Measurements from ENCODE around the gene EYS.

Gene EYS

DNA sequence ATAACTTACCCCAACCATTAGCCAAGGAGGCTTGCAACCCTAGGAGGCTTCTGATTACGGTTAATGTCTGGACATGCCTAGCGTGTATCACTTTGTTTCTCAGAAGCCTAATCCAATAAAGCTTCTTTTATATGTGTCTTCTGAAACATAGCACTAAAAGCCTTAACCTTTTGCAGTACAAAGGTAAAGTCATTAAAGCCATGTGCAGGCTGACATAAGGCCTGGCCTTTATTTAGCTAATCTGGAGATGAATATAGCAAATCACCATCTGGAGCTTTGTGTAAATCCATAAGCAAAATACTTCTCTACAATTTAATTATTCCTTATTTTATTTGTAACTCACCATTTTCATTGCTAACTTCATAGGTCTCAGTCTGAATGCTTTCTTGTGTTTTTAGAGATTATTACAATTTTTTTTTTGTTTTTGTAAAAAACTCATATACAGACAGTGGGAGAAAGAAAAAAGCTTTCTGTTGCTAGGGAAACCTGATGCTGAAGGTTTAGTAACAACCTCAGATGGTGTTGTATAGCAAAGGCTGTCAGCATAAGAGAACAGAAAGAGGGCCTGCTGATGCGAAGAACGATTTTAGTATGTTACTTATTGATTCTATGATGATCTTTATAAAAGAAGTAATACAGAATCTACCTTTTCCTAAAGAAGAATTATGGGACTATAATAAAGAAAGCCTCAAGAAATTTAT lies at the start of gene EYS:
EYS (minus strand) TSS at position 101 of the 701 bp plus-strand sequence. CDS start 211,816 bp downstream, outside the sequence.
- no peaks in the 10 kb centered on the region for H4K20me1 ChIP-seq (ENCODE audit: insufficient read depth)
- no peak within 1 kb of the TSS for H2AFZ ChIP-seq (ENCODE audit: low read depth)
- no peak within 1 kb of the TSS for H3K27ac ChIP-seq
- no peak within 1 kb of the TSS for H3K9ac ChIP-seq
- H3K27me3 ChIP-seq (ENCODE audit: insufficient read depth, low read depth) = no peaks in the 10 kb centered on the region
- H3K4me1 ChIP-seq (ENCODE audit: low read depth, poor library complexity, severe bottlenecking) = no peaks in the 10 kb centered on the region
- TF ChIP-seq, protein P1, sequence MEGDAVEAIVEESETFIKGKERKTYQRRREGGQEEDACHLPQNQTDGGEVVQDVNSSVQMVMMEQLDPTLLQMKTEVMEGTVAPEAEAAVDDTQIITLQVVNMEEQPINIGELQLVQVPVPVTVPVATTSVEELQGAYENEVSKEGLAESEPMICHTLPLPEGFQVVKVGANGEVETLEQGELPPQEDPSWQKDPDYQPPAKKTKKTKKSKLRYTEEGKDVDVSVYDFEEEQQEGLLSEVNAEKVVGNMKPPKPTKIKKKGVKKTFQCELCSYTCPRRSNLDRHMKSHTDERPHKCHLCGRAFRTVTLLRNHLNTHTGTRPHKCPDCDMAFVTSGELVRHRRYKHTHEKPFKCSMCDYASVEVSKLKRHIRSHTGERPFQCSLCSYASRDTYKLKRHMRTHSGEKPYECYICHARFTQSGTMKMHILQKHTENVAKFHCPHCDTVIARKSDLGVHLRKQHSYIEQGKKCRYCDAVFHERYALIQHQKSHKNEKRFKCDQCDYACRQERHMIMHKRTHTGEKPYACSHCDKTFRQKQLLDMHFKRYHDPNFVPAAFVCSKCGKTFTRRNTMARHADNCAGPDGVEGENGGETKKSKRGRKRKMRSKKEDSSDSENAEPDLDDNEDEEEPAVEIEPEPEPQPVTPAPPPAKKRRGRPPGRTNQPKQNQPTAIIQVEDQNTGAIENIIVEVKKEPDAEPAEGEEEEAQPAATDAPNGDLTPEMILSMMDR (conservative IDR thresholded peaks at IDR 0.05; ENCODE audit: low read depth, low read length) = no peak
- H3K4me2 ChIP-seq = no peak within 1 kb of the TSS
- H3K4me3 ChIP-seq (IDR thresholded peaks at IDR 0.05; ENCODE audit: insufficient read depth, low read depth, low read length) = no peak within 1 kb of the TSS
- no peaks in the 10 kb centered on the region for H3K36me3 ChIP-seq (ENCODE audit: insufficient read depth)
- H3K79me2 ChIP-seq (ENCODE audit: insufficient read depth, low read depth) = no peaks in the 10 kb centered on the region

DNA sequence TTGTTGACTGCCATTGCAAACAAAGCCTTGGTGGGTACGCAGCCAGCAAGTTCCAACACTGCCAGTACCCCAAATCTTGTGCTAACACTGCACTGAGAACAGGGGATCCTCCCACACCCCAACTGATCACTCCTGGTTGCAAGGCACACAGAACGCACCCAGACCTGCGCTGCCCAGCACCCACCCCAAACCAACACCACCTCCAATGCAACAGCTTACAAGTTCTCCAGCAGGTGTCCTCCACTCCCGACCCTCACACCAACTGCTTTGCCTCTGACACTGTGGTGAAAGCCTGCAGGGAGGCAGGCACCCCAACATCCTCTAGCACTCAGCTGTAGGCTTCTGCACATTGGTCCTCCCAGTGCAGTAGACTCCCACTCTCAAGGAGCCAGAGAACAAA lies 39.3 kb upstream of the EYS start:
- H3K27ac ChIP-seq = no peak overlapping the region
- no peaks in the 10 kb centered on the region for H3K36me3 ChIP-seq (ENCODE audit: insufficient read depth)
- no peak overlapping the region for H3K4me2 ChIP-seq
- no peaks in the 10 kb centered on the region for H4K20me1 ChIP-seq (ENCODE audit: insufficient read depth)
- H3K4me1 ChIP-seq (ENCODE audit: low read depth, poor library complexity, severe bottlenecking) = no peaks in the 10 kb centered on the region
- TF ChIP-seq, protein P1 (conservative IDR thresholded peaks at IDR 0.05; ENCODE audit: low read depth, low read length) = no peak
- H3K27me3 ChIP-seq (ENCODE audit: insufficient read depth, low read depth) = no peaks in the 10 kb centered on the region
- no peaks in the 10 kb centered on the region for H3K79me2 ChIP-seq (ENCODE audit: insufficient read depth, low read depth)
- no peak overlapping the region for H3K4me3 ChIP-seq (IDR thresholded peaks at IDR 0.05; ENCODE audit: insufficient read depth, low read depth, low read length)
- H3K9ac ChIP-seq = no peak overlapping the region
- no peak overlapping the region for H2AFZ ChIP-seq (ENCODE audit: low read depth)

DNA sequence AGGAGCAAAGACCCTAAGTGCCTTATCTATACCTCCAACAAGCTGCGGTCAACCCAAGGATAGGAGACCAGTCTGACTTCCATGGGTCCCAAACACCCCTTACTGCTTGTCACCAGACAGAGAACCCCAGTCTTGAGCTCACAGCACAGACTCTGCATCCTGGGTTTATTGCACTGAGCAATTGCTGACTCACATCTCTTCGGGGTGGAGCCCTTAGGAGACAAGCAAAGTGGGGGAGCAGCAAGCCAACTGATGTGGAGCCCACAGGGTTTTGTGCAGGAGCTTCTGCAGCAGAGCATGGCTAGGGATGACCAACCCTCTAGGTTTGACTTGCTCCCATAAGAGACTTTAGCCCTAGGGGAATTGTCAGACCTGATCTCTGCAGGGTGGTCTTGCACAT lies 38.6 kb upstream of the EYS start:
- Histone ChIP-seq H2AFZ (ENCODE audit: low read depth) (no peak overlapping the region), H3K36me3 (ENCODE audit: insufficient read depth) (no peaks in the 10 kb centered on the region), H3K4me2 (no peak overlapping the region), H3K4me3 (IDR thresholded peaks at IDR 0.05; ENCODE audit: insufficient read depth, low read depth, low read length) (no peak overlapping the region), H4K20me1 (ENCODE audit: insufficient read depth) (no peaks in the 10 kb centered on the region), H3K4me1 (ENCODE audit: low read depth, poor library complexity, severe bottlenecking) (no peaks in the 10 kb centered on the region), H3K27me3 (ENCODE audit: insufficient read depth, low read depth) (no peaks in the 10 kb centered on the region), H3K9ac (no peak overlapping the region), H3K79me2 (ENCODE audit: insufficient read depth, low read depth) (no peaks in the 10 kb centered on the region), H3K27ac (no peak overlapping the region)
- TF ChIP-seq, protein P1 (conservative IDR thresholded peaks at IDR 0.05; ENCODE audit: low read depth, low read length) = no peak

DNA sequence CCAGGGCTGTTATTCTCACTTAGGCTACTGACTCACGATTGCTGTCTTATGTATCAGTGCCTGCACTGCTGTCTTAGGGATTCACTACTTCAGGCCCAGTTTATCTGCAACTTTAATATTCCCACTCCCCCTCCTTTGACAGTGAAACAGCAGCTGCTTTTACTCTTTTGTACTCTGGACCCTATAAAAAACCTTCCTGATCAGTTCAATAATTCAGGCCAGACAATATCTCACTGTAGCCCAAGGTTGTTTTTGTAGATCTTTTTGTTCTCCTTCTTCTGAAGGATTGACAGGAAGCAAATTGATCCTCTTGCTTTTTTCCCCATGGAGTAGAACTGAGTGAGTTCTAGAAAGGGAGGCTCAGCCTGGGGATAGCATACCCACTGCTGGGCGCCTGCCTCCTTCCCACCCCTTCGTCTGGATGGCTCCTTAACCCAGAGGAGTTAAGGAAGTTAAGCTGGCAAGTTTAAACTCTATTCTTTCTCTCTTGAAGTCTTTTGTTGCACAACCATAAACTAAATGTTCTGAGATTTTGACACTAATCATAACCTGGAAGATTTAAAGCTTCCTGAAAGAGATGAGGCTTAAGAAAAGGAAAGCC lies 22.0 kb upstream of the EYS start:
- H3K36me3 ChIP-seq (ENCODE audit: insufficient read depth) = no peaks in the 10 kb centered on the region
- TF ChIP-seq, protein P1 (conservative IDR thresholded peaks at IDR 0.05; ENCODE audit: low read depth, low read length) = no peak
- H3K9ac ChIP-seq = no peak overlapping the region
- no peak overlapping the region for H3K27ac ChIP-seq
- no peaks in the 10 kb centered on the region for H3K27me3 ChIP-seq (ENCODE audit: insufficient read depth, low read depth)
- no peaks in the 10 kb centered on the region for H3K4me1 ChIP-seq (ENCODE audit: low read depth, poor library complexity, severe bottlenecking)
- no peaks in the 10 kb centered on the region for H3K79me2 ChIP-seq (ENCODE audit: insufficient read depth, low read depth)
- H3K4me2 ChIP-seq = no peak overlapping the region
- no peak overlapping the region for H2AFZ ChIP-seq (ENCODE audit: low read depth)
- H4K20me1 ChIP-seq (ENCODE audit: insufficient read depth) = no peaks in the 10 kb centered on the region
- no peak overlapping the region for H3K4me3 ChIP-seq (IDR thresholded peaks at IDR 0.05; ENCODE audit: insufficient read depth, low read depth, low read length)
